ENCODE data around the gene CRACDL. TPM values are rescaled to one million over a fixed set of nuclear protein-coding genes. Genes with fewer than 3 reads are reported as not detected.

CRACDL gene
- total RNA-seq, 3 donors from 2014 or later (not counting 1 experiment from before 2014, with no cell fraction given), result 0.09 to 0.40 (median 0.11) TPM

- intact Hi-C loops (cut with micrococcal nuclease), result no loop called here
- DNase-seq (no peak), ATAC-seq (no peak)
- Histone ChIP-seq H3K4me1 (ENCODE audit: control insufficient read depth, insufficient read depth, low read length) (no peaks in the 10 kb centered on the region), H3K36me3 (ENCODE audit: control insufficient read depth, insufficient read depth, low read length) (no peaks in the 10 kb centered on the region), H3K9me3 (ENCODE audit: control insufficient read depth, insufficient read depth, low read length) (peaks cover 13% of the 10 kb centered on the region), H3K27me3 (ENCODE audit: control insufficient read depth, insufficient read depth, low read length) (peaks cover 6% of the 10 kb centered on the region), H3K27ac (ENCODE audit: low read length) (no peak overlapping the region), H3K4me3 (ENCODE audit: low read length) (no peak overlapping the region)
- Mint-ChIP-seq H3K4me3 (no peak overlapping the region), H3K27ac (no peak overlapping the region), H3K27me3 (ENCODE audit: low read depth in 2 of 2) (peaks cover 21 to 37% of the 10 kb centered on the region in 2 donors), H3K9me3 (peaks cover 5 to 13% of the 10 kb centered on the region in 2 donors), H3K36me3 (peaks cover 25% of the 10 kb centered on the region), H3K4me1 (no peaks in the 10 kb centered on the region)
- no peak for TF ChIP-seq CTCF (IDR thresholded peaks at IDR 0.05)
- 88% methylated on average over 11 of the region's 11 CpGs for WGBS (ENCODE audit: insufficient coverage)
These were observed 52.9 kb downstream of the CRACDL start for GRCh38 chr2:98882971-98883779.

- H3K27me3 Mint-ChIP-seq (ENCODE audit: low read depth in 2 of 2), result peaks cover 15 to 29% of the 10 kb centered on the region in 2 donors
- no peak overlapping the region for H3K27ac Mint-ChIP-seq
- no peaks in the 10 kb centered on the region for H3K4me1 Mint-ChIP-seq
- peaks cover 3 to 10% of the 10 kb centered on the region in 2 donors for H3K9me3 Mint-ChIP-seq
- Histone ChIP-seq H3K9me3 (ENCODE audit: control insufficient read depth, insufficient read depth, low read length) (peaks cover 13% of the 10 kb centered on the region), H3K4me1 (ENCODE audit: control insufficient read depth, insufficient read depth, low read length) (no peaks in the 10 kb centered on the region), H3K4me3 (ENCODE audit: low read length) (no peak overlapping the region), H3K27ac (ENCODE audit: low read length) (no peak overlapping the region), H3K27me3 (ENCODE audit: control insufficient read depth, insufficient read depth, low read length) (peaks cover 2% of the 10 kb centered on the region), H3K36me3 (ENCODE audit: control insufficient read depth, insufficient read depth, low read length) (no peaks in the 10 kb centered on the region)
- H3K4me3 Mint-ChIP-seq, result no peak overlapping the region
- TF ChIP-seq CTCF (IDR thresholded peaks at IDR 0.05), result no peak
- intact Hi-C loops (cut with micrococcal nuclease), result no loop called here
- H3K36me3 Mint-ChIP-seq, result peaks cover 20% of the 10 kb centered on the region
- ATAC-seq (no peak), DNase-seq (no peak)
- 97% methylated on average over 3 of the region's 3 CpGs for WGBS (ENCODE audit: insufficient coverage)
These were observed 53.7 kb downstream of the CRACDL start for GRCh38 chr2:98882368-98882767.

GRCh38 chr2:98881153-98881650 is 54.8 kb downstream of the CRACDL start:
- peaks cover 9 to 18% of the 10 kb centered on the region in 2 donors for H3K27me3 Mint-ChIP-seq (ENCODE audit: low read depth in 2 of 2)
- peaks cover 0 to 2% of the 10 kb centered on the region in 2 donors for H3K9me3 Mint-ChIP-seq

More at GRCh38 chr2:98881153-98881650, 54.8 kb downstream of the CRACDL start:
- no peak for ATAC-seq
- Histone ChIP-seq H3K9me3 (ENCODE audit: control insufficient read depth, insufficient read depth, low read length) (peaks cover 6% of the 10 kb centered on the region), H3K36me3 (ENCODE audit: control insufficient read depth, insufficient read depth, low read length) (no peaks in the 10 kb centered on the region), H3K4me3 (ENCODE audit: low read length) (no peak overlapping the region), H3K27me3 (ENCODE audit: control insufficient read depth, insufficient read depth, low read length) (peaks cover 2% of the 10 kb centered on the region), H3K27ac (ENCODE audit: low read length) (no peak overlapping the region), H3K4me1 (ENCODE audit: control insufficient read depth, insufficient read depth, low read length) (no peaks in the 10 kb centered on the region)
- intact Hi-C loops (cut with micrococcal nuclease), result no loop called here
- H3K36me3 Mint-ChIP-seq, result peaks cover 9% of the 10 kb centered on the region
- no peak overlapping the region for H3K4me3 Mint-ChIP-seq
- WGBS (ENCODE audit: insufficient coverage), result 87% methylated on average over 7 of the region's 7 CpGs
- no peak overlapping the region for H3K27ac Mint-ChIP-seq
- no peaks in the 10 kb centered on the region for H3K4me1 Mint-ChIP-seq
- DNase-seq, result no peak
- no peak for TF ChIP-seq CTCF (IDR thresholded peaks at IDR 0.05)

Data from natural killer cell (primary cell).